Measurements from ENCODE around the gene ADAMTSL5.
"Not testable (repeated sequence)": the region's sequence is repeated elsewhere in the genome, so short reads cannot be mapped to it uniquely, and the experiment has no call there.

Gene ADAMTSL5

GRCh38 chr19:1511318-1512317, 1.2 kb downstream of the ADAMTSL5 start:
- DNase-seq = no peak

GRCh38 chr19:1510807-1511206, 2.0 kb downstream of the ADAMTSL5 start:
- DNase-seq = no peak

GRCh38 chr19:1510442-1510806, 2.4 kb downstream of the ADAMTSL5 start:
- no peak for DNase-seq

- no peak for DNase-seq
These were observed 3.0 kb downstream of the ADAMTSL5 start for GRCh38 chr19:1509602-1510441.

- DNase-seq = no peak
These were observed 4.3 kb downstream of the ADAMTSL5 start for GRCh38 chr19:1508507-1508856.

- DNase-seq = peak; percentile 63
These were observed 4.9 kb downstream of the ADAMTSL5 start for GRCh38 chr19:1507763-1508506.

GRCh38 chr19:1507192-1507660, 5.6 kb downstream of the ADAMTSL5 start:
- no peak for DNase-seq

- DNase-seq = no peak
These were observed 6.6 kb downstream of the ADAMTSL5 start for GRCh38 chr19:1505991-1506881.

- no peak for DNase-seq
These were observed 7.8 kb downstream of the ADAMTSL5 start for GRCh38 chr19:1505012-1505411.

GRCh38 chr19:1503925-1504773, 8.7 kb downstream of the ADAMTSL5 start:
- no peak for DNase-seq

GRCh38 chr19:1503089-1503924, 9.5 kb downstream of the ADAMTSL5 start:
- no peak for DNase-seq

- DNase-seq = no peak
These were observed 10.3 kb downstream of the ADAMTSL5 start for GRCh38 chr19:1502433-1503088.

- no peak for DNase-seq
These were observed 11.6 kb downstream of the ADAMTSL5 start for GRCh38 chr19:1501200-1501595.

GRCh38 chr19:1499231-1499630, 13.6 kb downstream of the ADAMTSL5 start:
- DNase-seq = not testable (repeated sequence)

GRCh38 chr19:1497578-1498235, 15.1 kb downstream of the ADAMTSL5 start:
- DNase-seq = no peak

- no peak for DNase-seq
These were observed 15.9 kb downstream of the ADAMTSL5 start for GRCh38 chr19:1496714-1497577.

- no peak for DNase-seq
These were observed 16.8 kb downstream of the ADAMTSL5 start for GRCh38 chr19:1495799-1496713.
